ENCODE data around the gene REPS2. TPM values are rescaled to one million over a fixed set of nuclear protein-coding genes. Genes with fewer than 3 reads are reported as not detected.

REPS2 gene
- total RNA-seq, 1 experiment from 2014 or later, result 3.7 TPM

GRCh38 chrX:16977771-16978170 is 31.3 kb downstream of the REPS2 start:
- Histone ChIP-seq H2BK12ac (ENCODE audit: insufficient read length, low read depth, low read length) (no peak overlapping the region), H3K4me2 (ENCODE audit: insufficient read depth, insufficient read length, low read length) (no peak overlapping the region), H3K9me3 (ENCODE audit: control insufficient read depth, low read depth, low read length) (no peaks in the 10 kb centered on the region), H3K14ac (ENCODE audit: insufficient read depth, low read length) (no peak overlapping the region), H3K79me2 (ENCODE audit: insufficient read depth, low read length) (no peaks in the 10 kb centered on the region), H4K8ac (replicated peaks; ENCODE audit: insufficient read length, low read depth, low read length) (no peak overlapping the region), H2BK15ac (ENCODE audit: low read depth, low read length) (no peak overlapping the region), H2BK20ac (ENCODE audit: low read depth, low read length, poor library complexity, severe bottlenecking) (no peak overlapping the region), H3K23me2 (ENCODE audit: insufficient read length, low read depth, low read length, poor library complexity, severe bottlenecking) (no peaks in the 10 kb centered on the region), H2BK120ac (ENCODE audit: low read depth, low read length, poor library complexity, severe bottlenecking) (no peak overlapping the region), H2AFZ (ENCODE audit: low read length) (no peak overlapping the region), H3K56ac (ENCODE audit: insufficient read length, low read depth, low read length) (no peak overlapping the region), H3K4ac (ENCODE audit: low read depth, low read length) (no peak overlapping the region), H2AK5ac (ENCODE audit: insufficient read length, low read length) (no peak overlapping the region), H4K20me1 (ENCODE audit: control insufficient read depth, insufficient read depth, insufficient read length) (no peaks in the 10 kb centered on the region), H3T11ph (ENCODE audit: low read length) (no peak overlapping the region), H4K91ac (ENCODE audit: insufficient read length, low read depth, low read length) (no peak overlapping the region), H4K5ac (ENCODE audit: insufficient read length, low read depth, low read length) (no peak overlapping the region), H3K27me3 (ENCODE audit: insufficient read depth, low read length) (no peaks in the 10 kb centered on the region), H3K23ac (ENCODE audit: insufficient read length, low read depth, low read length) (no peak overlapping the region), H3K4me1 (ENCODE audit: insufficient read depth, low read length) (no peaks in the 10 kb centered on the region), H3K9ac (ENCODE audit: extremely low read depth, insufficient read length, low read length) (no peak overlapping the region), H3K79me1 (ENCODE audit: insufficient read depth, low read depth, low read length, poor library complexity, severe bottlenecking) (no peaks in the 10 kb centered on the region), H3K18ac (ENCODE audit: insufficient read length, low read depth, low read length) (no peak overlapping the region), H3K27ac (ENCODE audit: insufficient read length, low read depth, low read length) (no peak overlapping the region), H2BK5ac (ENCODE audit: insufficient read length, low read length) (no peak overlapping the region)
- H3K4me1 Mint-ChIP-seq, result no peaks in the 10 kb centered on the region
- no peak overlapping the region for H3K27ac Mint-ChIP-seq
- no peak overlapping the region for H3K4me3 Mint-ChIP-seq
- no peak for DNase-seq
- peaks cover 0 to 5% (median 0%) of the 10 kb centered on the region in 3 experiments; a peak in 2 of 7 replicates for H3K36me3 Mint-ChIP-seq (ENCODE audit: insufficient read depth in 1 of 3, low read depth in 3 of 3)
- peaks cover 2 to 6% of the 10 kb centered on the region in 2 experiments; a peak in 2 of 5 replicates for H3K9me3 Mint-ChIP-seq
- TF ChIP-seq CTCF (conservative IDR thresholded peaks at IDR 0.05), result no peak
- H3K27me3 Mint-ChIP-seq (ENCODE audit: low read depth), result peaks cover 4% of the 10 kb centered on the region; the same call in 1 of the 2 replicates
